Stimulated activated naive CD4-positive, alpha-beta T cell treated with Interleukin-2 at 50 U/mL for 16 hours (primary cell): Measurements from ENCODE around the gene NTPCR.
"Not testable (repeated sequence)": the region's sequence is repeated elsewhere in the genome, so short reads cannot be mapped to it uniquely, and the experiment has no call there.

Experiments used
- DNase-seq: peaks from one replicate; lab custom pipeline; 2025; lab: John Stamatoyannopoulos, UW

Gene NTPCR, protein sequence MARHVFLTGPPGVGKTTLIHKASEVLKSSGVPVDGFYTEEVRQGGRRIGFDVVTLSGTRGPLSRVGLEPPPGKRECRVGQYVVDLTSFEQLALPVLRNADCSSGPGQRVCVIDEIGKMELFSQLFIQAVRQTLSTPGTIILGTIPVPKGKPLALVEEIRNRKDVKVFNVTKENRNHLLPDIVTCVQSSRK

DNA sequence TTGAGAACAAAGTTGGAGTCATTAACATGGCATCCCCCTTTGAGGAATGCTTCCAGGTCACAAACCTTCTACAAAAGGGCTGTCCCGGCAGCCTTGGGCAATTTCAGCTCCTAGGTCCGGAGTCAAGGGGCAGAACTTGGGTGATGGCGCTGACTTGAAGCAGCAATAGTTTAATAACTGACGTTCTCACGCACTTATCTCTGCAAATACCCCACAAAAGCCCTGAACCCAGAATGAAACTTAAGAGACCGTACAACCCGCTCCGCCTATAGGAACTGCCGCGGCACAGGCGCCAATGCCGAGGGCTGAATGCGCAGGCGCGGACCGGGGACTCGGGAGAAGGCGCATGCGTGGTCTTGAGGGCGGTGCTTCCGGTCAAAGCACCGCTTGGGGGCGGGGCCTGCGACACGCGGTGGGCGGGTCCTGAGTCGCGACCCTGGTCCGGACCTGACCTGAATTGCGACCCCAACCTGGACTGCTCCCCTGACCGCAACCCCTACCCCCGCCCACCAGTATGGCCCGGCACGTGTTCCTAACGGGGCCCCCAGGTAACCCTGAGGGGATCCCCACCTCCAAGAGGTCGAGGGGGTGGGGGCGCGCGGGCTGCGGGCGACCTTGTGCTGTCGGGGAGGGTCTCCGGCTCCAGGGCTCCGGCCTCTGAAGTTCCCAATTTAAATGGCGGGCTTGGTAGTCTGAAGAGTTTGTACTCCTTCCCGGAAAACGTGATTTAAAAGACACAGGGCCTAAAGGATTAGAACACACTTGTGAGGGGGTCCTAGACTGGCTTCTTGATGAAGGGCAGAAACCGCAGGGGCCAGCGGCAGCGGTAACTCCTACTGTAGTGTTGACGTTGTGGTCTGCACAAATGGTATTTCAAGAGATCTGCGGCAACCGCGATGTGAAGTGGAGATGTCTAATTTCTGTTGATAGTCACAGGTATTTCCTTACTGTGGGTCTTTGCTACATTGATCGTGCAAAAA, at the start of gene NTPCR:
Gene NTPCR, plus strand, starts transcription at position 415 of the 980 bp plus-strand sequence. Its CDS starts 100 bp downstream, at position 515.
- peak; percentile 89 for DNase-seq

DNA sequence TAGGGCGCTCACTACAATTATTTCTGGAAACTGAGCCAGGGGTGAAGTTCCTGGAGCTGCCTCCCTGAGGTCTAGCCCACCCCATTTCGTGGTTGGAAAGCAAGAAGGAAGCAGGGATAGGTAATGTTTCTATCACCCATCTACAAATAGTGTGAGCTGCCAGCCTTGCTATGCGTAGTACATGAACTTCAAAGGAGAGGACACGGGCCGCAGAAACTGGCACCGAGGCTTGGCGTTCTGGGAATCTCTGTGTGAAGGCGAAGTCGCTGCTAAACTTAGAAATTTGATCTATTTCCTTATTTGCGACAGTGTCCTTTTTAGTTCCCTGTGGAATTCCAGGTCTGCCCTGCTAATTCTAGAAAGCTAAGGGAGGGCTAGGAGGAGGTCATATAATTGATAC, 49.6 kb upstream of the NTPCR start:
- DNase-seq: no peak

DNA sequence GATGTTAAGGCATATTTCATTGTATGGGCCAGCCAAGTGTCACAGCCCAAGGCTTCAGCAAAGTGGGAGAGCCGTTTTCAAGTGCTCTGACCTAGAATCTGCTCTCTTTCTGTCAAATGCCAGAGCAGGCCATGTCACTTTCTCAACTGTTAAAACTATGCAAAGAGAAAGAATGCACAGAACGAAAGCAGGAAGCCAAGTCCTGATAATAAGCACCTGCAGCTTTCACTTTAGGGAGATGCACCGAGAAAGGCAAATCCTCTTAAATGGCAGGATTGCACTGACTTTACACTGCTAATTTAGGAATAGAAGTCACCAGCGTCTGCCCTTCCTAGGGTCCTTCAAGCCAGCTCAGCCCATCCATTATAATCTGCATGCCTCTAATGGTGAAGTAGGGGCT, 49.2 kb upstream of the NTPCR start:
- DNase-seq: no peak

DNA sequence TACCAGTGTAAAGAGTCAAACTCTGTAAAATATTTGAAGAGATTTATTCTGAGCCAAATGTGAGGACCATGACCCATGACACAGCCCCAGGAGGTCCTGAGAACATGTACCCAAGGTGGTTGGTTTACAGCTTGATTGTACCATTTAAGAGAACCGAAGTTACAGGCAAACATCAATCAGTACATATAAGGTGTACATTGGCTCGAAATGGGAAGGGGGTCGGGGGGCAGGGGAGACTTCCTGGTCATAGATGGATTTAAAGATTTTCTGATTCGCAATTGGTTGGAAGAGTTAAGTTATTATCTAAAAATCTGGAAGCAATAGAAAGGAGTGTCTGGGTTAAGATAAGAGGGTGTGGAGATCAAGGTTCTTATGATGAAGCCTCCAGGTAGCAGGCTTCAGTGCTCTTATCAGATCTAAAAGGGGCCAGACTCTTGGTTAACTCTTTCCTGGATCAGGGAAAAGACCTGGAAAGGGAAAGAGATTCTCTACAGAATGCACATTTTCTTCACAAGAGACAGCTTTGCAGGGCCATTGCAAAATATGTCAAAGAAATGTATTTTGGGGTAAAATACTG, 47.5 kb upstream of the NTPCR start:
- no peak for DNase-seq

DNA sequence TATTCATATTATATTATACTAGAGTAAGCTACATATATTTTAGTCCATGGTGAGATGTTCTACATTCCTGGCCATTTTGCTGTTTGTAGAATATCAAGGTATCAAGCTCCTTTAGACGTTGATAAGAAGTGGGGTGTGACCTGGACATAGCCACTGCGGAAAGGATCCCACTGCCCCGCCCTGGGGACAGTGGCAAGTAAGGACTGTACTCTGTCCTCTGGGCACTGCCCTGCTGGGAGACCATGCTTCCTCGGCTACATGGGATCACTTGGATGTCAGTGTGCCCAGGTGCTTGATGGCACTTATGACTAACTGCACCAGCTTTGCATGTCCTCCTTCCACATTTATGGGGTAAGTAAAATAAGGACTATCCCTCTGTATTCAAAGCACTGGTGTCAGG, 46.3 kb upstream of the NTPCR start:
- DNase-seq: no peak

DNA sequence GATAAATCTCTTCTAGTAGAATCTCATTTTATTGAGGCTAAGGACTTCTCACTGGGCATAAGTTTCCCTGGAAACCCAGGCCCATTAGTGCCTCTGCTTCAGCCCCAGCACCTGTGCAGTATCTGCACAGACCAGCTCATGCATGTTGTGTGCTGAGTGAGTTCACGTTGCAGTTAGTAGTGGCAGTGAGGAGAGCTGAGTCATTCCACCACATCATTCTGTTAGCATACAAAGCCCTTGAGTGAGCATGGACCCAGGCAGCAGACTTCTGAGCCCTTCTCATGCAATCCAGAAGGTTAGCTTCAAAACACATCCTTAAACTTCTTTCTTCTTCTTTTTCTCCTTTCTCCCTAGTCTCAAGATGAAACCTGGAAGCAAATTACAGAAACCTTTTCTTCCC, 45.8 kb upstream of the NTPCR start:
- DNase-seq: no peak

DNA sequence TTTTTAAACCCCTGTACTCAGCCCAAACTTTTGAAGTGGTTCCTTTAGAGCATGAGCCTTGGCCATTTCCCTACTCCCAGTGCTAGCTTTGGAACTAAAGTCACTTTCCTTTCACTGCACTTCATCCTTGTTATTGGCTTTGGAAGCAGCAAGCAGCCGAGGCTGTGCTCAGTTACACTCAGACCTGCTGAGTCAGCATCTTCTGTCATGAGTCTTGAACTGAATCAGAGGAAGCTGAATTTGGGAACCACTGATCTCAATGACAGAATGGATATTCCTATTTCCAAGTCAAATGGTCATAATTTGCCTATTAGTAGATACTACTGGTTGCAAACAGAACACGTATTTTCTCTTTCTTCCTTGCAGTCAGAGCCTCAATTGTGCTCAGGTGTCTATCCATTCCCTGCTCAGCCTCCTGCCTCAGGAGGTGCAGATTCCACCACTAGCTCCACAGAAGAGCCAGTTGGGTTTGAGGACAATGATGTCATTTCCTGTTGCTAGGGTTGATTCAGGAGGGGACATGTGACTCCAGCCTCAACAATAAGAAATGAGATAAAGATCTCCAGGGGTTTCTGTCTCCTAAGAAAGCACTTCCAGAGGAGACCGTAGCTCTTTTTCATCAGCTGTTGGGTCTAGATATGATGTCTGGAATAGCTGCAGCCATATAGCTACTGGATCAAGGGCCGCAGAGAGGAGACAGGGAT, 44.9 kb upstream of the NTPCR start:
- DNase-seq: no peak

DNA sequence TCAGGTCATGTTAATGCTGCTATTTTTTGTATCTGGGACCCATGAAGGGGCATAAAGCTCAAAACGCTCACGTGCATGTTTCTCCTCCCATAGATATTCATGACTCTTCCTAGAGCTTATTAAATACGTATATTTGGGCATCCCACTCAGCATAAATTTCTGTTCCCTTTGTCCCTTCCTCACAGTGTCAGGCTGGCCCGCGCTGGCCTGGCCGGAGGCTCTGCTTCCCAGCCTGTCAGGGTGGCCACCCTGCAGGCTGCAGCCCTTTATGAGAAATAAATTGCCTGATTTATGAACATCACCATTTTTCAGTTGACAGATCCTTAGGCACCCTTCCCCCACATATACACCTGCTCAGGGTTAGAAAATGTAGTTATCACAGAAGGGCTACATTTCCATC, 44.0 kb upstream of the NTPCR start:
- DNase-seq: no peak

DNA sequence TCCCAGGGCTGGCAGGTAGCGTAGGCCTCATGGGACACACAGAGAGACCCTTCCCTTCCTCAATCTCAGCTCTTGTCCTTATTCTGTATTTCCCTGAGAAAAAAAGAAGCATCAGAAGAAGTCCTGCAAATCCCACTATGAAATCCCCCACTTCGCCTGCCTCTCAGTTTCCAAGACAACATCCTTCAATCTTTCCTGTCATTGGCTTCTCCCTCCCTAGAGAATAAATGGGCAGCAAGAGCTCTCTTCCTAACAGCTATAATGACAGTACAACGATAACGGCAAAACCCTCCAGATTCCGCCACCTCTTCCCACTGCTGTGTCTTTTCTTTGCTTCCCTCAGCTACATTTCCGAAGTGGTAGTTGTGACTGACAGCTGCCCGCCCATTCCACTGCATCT, 41.6 kb upstream of the NTPCR start:
- no peak for DNase-seq

DNA sequence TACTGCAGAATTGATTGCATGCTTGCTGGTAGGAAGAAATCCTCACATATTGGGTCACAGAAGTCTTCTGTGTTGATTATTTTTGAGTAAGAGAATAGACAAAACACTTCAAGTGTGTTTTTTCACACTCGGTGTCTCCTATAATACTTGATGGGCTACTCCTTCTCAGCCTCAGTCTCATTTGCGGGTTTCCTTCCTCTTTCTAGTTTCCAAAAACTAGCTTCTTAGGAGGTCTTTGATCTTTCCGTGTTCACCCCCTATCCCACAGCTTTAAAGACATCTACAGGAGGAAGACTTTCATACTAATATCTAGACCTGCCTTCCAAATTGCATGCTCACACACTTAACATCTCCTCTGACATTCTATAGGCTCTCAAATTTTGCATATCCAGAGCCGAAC, 40.7 kb upstream of the NTPCR start:
- no peak for DNase-seq

DNA sequence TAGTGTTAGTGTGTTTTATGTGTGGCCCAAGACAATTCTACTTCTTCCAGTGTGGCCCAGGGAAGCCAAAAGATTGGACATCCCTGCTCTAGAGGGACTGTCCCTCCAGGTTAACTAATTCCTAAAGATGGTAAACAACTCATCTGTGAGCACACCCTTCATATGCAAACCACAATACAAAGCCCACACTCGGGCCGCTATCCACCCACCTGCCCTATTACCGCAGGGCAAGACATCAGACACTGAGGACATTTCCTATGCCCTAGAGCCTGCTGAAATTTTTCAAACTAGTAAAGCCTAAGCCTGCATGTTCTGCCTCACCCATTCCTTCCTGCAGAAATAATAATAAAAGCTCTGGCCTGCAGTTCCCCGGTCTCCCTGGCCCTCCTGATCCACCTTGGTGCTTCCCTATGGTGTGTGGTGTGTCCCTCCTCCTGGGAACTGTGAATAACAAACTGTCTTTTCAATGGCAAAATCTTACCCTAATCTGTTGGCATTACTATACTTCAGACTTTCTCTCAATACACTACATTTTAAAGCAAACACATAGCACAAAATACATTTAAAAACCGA, 39.3 kb upstream of the NTPCR start:
- DNase-seq: no peak

DNA sequence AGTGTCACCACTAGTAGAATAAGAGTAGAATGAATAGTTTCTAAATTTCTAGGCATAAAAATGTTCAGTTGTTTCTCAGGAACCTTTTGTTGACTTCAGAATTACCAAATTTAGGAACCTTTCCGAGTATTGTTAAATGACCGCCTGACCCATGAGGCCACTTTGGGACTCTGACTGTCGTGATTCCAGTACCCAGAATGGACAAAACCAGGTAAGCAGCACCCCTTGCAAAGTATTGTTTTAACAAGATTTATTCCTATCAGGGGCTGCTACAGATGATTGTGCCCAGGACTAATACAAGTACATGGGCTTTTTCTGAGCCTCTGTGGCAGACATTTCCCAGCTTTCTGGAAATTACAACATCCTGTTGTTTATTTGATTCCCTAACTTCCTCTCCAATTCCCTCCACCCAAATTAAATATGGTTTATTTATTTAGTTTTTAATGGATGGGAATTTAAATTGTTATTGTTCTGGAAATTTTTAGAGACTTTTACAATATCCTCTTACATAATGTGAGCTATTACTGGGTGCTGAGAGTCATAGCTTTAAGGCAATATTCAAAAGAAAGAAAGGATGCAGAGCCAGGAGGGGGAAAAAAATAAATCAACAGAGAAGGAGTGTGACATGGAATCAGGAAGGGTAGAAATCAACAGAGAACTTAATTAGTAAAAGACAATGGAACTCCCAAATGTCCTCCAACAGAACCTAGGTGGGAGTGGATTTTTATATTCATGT, 37.4 kb upstream of the NTPCR start:
- DNase-seq: no peak

DNA sequence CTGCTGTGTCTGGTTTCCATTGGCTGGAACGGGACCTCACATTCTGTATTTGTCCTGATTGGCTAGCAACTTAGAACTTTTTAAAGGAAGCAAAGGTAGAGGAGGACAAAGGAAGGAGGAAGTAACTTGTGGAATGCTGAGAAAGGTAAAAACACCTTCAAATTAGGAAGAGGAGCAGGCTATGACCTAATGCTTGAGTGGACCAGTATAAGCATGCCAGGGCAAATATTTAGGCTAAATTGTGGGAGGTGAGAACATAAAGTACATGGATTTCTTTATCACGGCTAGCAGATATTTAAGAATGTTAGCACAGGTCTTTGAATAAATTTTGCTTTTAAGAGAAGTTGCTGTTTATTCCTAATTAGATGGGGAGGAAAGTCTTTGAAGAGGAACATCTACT, 36.1 kb upstream of the NTPCR start:
- DNase-seq: not testable (repeated sequence)

DNA sequence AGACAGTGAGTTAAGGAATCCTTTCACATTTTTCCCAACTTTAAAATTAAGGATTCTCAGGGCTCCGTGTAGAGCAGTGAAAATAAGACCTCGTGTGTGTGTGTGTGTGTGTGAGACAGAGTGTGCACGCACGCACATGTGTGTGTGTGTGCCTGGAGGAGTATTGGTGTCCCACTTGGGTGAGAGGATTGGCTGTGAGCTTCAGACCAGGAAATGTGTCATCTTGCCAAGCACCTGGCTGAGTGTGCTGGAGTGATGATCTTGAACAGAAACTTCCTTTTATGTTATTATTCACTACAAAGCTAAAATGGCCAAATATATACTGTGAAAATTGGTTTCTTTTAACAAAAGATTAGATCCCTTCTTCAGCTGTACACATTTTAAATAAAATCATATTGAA, 35.2 kb upstream of the NTPCR start:
- DNase-seq: no peak

DNA sequence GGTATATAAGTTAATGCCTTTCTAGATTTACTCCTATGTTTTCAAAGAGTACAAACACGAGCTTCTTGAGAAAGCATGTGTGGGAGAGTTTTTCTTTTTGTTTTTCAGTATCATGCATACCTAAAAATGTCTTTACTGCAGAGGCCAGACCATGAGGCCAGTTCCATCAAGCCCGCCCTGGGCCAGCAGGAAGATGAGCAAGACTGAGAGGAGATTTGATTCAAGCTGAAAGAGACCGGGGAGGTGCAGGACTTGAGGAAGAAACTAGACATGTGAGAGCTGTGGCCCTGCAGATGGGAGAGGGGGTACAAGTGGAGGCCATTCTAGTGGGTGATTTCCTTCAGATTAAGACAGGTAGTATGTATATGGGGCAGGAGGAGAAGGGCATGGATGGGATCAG, 33.4 kb upstream of the NTPCR start:
- DNase-seq: no peak

DNA sequence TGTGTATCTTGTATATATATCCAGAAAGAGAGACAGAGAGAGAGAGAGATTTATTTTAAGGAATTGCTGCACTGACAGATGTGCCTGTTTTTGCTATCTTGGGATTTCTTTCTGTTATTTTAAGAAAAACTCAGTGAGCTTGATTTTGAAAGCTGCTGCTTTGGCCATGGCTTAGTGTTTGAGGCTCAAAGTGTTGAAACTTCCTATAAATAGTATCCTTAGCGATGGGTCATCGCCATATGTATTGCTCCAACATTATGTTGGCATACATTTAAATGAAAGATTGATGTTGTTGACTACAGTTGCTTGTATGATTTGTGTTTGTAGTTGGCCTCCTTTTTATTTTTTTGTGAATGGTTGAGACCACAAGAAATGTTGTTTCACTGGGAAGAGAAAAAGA, 29.0 kb upstream of the NTPCR start:
- no peak for DNase-seq

DNA sequence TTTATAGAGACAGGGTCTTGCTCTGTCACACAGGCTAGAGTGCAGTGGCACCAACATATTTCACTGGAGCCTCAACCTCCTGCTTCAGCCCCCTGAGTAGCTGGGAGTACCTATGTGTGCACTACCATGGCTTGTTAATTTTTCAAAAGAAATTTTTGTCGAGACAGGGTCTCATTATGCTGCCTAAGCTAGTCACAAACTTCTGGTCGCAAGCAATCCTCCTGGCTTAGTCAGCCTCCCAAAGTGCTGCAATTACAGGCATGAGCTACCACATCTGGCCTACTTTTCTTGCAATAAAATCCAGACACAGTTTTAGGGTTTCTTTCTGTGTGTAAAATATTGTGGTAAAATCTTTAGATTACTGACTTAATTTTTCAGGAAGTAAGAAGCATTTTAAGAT, 27.9 kb upstream of the NTPCR start:
- DNase-seq: no peak

DNA sequence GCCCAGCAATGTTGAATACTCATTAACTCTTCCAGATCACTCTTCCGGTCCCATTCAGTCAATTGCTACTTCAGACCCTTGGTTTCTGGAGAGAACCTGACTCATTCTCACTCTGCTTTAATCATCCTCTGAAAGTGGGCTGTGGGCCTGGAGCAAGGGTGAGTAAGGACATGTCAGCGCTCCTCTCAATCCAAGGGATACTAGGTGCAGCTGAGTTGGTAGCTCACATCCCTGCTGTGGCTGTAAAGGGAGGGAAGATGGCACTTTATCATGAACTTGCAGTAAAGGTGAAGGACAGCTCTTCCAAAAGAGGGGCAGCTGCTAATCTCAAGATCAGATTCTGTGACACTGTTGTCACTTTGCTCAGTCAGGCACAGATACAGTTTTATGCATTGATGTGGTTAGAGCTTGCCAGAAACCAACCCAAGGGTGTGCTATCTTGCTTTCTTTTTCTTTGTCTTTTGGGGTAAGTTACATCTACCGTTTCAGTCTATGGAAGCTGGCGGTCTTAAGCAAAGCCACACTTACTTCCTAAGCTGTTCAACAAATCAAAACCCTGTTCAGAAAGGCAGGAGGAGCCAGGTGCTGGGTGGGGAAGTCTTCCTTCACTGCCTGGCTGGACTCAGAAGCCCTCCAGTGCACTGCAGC, 26.5 kb upstream of the NTPCR start:
- peak; percentile 35 for DNase-seq

DNA sequence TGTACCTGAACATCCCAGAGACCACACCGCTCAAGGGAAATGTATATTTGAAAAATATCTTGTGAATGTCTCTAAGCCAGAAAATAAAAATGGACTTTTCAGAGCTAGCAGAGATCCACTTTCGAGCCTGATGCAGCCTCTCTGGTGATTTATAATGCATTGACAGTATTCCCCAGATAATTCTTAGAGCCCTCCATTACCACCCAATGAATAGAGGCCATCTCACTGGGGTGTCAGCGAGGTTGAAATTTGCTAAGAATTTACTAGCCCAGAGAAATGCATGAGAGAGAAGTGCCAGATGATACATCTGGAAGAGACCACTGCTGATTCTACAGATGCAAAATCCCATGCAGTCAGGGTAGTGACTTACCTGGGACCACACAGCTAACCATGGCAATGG, 25.5 kb upstream of the NTPCR start:
- no peak for DNase-seq

DNA sequence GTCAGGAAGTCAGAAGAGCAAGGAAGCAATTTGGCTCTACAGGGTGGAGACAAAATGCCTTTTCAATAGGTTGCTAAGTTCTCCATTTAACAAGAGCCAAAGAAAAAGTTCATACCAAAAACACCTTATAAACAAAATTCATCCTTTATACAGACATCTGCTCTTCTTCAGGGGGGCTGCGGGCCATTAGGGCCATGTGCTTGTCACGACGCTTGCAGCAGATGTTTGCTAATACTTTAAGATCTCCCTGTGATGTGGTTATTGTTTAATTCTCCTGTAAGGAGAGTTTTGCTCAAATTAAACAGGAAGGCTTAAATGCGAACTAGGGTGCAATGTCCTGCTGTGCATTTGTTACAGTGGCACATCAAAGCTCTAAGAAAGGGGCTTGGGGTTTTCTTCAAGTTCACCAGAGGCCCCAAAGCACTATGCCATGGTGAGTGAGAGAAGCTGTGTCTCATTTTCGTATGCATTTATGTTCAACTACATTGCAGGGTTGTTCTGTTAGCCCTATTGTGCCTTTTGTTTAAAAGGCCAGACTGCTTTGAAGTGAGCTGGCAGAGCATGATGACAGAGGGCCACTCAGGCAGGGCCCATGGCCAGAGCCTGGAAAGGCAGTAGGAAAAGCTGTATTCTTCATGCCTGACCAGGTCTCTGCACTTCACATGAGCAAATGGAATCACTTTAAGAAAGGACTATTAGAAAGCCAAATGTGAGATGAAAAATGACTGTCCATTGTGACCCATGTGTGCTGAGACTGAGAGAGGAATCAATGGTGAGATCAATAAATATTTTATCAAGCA, 24.8 kb upstream of the NTPCR start:
- DNase-seq: no peak
